NCI-H748 (cell line): ENCODE results near the gene S100A13.
"Not testable (repeated sequence)": the region's sequence is repeated elsewhere in the genome, so short reads cannot be mapped to it uniquely, and the experiment has no call there.

Experiments used
- DNase-seq: peaks from one replicate; lab custom pipeline; 2025; ENCODE audit not compliant: unreplicated experiment; lab: John Stamatoyannopoulos, UW

Gene S100A13

DNA sequence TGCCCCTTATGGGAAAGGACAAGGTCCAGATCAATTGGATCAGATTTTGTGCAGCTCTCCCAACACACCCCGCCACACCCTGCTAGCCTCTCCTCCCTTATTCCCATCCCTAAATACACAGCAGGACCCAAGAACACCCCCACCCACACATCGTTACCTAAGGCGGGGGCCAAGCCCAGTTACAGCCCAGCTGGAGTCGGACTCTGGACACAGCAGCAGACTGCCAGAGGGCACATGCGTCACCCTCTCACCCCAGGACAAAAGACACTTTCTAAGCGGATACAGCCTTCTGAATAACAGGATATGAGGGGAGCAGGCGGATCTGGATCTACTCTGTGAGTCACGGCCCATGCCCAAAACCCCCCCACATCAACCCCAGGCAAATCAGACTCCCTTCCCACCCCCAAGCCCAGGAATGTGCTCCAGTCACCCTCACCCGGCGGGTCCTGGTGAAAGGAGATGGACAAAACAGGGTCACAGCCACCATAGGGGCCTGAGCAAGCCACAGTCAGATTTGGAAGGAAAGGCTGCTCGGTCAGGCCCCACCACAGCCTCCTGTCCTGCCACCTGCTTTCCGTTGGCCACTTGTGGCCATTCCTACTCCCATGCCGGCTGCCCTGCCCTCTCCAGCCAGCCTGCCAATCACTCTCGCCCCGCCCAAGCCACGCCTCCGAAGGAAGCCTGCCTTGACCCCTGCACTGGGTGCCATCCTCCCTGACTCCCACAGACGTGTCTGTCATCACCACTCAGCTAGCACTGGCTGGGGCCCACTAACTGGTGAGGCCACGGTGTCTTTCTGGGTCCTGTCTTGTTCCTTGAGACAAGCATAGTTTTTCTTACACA, 18.3 kb downstream of the S100A13 start:
- DNase-seq: no peak

- DNase-seq: no peak
Measured at GRCh38 chr1:153608089-153608682, 19.1 kb downstream of the S100A13 start.

DNA sequence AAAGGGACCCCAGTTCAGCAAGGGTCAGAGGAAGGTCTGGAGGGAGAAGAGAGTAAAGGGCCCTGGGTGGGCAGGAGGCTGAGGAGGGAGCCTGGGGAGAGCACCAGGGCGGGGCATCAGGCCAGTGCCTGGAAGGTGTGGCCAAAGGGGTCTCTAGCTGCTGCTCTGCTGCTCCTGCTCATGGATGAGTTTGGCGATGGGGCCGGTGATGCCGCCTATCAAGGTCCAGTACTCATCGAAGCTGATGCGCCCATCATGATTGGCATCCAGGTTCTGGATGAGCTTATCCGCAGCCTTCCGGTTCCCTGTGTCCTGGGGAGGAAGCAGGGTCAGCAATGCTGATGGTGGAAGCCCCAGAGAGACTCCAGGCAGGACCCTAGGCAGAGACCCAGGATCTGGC, 19.9 kb downstream of the S100A13 start:
- no peak for DNase-seq

GRCh38 chr1:153606194-153606593, 21.1 kb downstream of the S100A13 start:
- no peak for DNase-seq

DNA sequence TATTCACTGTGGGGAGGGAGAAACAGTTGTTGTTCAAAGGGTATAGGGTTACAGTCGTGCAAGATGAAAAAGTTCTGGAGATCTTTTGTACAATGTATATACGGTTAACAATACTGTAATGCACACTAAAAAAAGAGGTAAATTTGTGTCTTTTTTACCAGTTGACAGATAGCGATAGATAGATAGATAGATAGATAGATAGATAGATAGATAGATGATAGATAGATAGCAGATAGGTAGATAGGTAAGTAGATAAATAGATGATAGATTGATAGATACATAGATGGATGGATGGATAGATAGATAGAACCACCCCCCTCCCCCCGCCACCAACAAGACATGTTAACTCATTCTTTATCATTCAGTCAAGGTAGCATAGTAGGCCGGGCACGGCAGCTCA, 24.6 kb downstream of the S100A13 start:
- no peak for DNase-seq

DNA sequence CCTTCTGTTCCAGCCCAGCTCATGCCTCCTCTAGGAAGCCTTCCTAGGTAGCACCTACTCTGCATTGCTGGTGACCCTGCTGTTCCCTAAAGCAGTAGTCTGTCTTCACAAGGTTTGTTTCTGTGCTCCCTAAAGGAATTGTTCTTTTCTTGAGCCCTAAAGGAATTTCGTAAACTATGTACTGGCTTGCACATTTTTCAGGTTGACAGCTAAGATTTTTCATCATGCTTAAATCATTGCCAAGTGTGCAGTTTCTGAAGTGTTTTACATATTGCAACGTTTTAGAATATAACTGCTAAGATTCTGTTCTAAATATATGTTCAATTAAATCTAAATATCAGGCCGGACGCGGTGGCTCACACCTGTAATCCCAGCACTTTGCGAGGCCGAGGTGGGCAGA, 27.5 kb downstream of the S100A13 start:
- no peak for DNase-seq

DNA sequence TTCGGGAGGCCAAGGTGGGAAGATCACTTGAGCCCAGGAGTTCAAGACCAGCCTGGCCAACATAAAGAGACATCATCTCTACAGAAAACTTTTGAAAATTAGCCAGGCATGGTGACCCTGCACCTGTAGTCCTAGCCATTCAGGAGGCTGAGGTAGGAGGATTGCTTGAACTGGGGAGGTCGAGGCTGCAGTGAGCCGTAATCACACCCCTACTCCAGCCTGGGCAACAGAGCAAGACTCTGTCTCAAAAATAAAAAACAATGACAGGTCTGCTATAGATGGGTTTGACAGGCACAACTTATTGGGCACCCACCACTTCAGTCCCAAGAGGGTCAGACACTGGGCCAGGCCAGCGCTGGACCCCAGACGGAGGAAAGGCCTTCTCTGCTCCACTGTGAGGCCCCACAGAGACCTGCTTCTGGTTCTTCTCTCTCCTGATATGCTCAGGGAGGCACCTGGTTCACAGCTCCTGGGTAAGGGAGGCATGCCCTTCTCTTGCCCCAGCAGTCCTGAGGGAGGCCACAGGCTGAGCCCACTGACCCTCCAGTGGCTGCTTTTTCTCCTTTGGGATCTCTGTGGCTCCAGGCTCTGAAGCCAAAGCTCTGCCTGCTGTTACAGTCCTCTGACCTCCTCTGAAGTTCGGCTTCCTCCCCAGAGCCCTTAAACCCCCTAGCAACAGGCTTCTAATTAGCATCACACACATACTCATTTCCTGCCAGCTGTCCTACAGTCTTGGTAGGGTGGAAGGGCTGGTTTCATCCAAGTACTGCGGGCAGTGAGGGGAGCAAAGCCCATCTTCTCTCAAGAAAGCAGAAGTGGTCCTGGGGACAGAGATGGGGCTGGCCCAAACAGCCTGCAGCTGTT, 28.8 kb downstream of the S100A13 start:
- DNase-seq: peak; percentile 49

DNA sequence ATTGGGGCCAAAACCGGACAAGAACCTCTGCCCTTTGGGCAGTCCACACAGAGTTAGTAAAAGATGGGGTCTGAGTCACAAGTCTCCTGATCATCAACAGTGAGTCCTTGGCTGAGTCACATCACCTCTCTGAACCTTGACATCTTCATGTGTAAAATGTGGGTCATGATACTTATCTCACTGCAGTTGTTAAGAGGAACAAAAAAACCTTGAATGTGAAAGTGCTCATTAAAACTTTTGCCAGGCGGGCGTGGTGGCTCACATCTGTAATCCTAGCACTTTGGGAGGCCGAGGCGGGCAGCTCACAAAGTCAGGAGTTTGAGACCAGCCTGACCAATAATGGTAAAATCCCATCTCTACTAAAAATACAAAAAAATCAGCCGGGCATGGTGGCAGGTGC, 30.1 kb downstream of the S100A13 start:
- DNase-seq: no peak

- no peak for DNase-seq
Measured at GRCh38 chr1:153592748-153593147, 34.6 kb downstream of the S100A13 start.

GRCh38 chr1:153588482-153588881, 38.8 kb downstream of the S100A13 start:
- DNase-seq: no peak

- DNase-seq: not testable (repeated sequence)
Measured at GRCh38 chr1:153588033-153588432, 39.3 kb downstream of the S100A13 start.

- no peak for DNase-seq
Measured at GRCh38 chr1:153587314-153587713, 40.0 kb downstream of the S100A13 start.

GRCh38 chr1:153586347-153586746, 41.0 kb downstream of the S100A13 start:
- no peak for DNase-seq

DNA sequence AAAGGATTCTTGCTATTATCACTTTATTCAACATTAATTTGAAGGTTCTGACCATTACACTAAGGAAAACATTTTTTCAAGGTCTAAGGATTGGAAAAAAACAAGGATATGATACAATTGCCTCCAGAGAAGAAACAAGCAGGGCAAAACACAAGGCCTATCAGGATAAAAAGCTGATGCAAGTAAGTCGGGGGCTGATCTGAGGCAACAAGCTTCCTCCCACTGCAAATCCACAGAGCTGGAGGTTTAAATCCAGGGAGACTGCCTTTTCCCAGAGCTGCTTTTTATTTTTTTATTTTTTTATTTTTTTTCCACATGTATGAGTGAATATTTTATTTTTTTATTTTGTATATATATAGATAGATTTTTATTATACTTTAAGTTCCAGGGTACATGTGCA, 42.3 kb downstream of the S100A13 start:
- DNase-seq: no peak

DNA sequence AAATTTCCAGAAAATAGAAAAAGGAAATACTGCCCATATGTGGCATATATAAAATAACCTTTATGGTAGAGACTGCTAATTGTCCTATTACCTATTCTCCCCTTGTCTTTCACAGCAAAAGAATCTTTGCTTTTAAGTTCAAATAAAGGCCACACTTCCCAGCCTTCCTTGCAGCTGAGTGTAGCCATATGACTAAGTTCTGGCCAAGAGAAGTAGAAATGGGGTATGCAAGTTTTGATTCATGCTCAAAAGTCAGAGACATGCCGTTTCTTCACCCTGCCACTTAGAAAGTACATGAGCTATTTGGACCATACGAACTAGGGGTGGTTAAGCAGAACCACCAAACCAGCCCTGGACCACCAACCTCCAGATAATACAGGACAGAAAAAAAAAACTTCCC, 43.3 kb downstream of the S100A13 start:
- no peak for DNase-seq

DNA sequence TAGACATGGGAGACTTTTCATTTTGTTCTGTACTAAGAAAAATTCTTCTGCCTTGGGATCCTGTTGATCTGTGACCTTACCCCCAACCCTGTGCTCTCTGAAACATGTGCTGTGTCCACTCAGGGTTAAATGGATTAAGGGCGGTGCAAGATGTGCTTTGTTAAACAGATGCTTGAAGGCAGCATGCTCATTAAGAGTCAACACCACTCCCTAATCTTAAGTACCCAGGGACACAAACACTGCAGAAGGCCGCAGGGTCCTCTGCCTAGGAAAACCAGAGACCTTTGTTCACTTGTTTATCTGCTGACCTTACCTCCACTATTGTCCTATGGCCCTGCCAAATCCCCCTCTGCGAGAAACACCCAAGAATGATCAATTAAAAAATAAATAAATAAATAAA, 43.8 kb downstream of the S100A13 start:
- DNase-seq: not testable (repeated sequence)

DNA sequence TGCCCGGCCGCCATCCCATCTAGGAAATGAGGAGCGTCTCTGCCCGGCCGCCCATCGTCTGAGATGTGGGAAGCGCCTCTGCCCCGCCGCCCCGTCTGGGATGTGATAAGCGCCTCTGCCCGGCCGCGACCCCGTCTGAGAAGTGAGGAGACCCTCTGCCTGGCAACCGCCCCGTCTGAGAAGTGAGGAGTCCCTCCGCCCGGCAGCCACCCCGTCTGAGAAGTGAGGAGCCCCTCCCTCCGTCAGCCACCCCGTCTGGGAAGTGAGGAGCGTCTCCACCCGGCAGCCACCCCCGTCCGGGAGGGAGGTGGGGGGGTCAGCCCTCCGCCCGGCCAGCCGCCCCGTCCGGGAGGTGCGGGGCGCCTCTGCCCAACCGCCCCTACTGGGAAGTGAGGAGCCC, 44.5 kb downstream of the S100A13 start:
- DNase-seq: not testable (repeated sequence)

GRCh38 chr1:153578936-153579335, 48.4 kb downstream of the S100A13 start:
- DNase-seq: no peak

GRCh38 chr1:153578490-153578889, 48.8 kb downstream of the S100A13 start:
- no peak for DNase-seq

DNA sequence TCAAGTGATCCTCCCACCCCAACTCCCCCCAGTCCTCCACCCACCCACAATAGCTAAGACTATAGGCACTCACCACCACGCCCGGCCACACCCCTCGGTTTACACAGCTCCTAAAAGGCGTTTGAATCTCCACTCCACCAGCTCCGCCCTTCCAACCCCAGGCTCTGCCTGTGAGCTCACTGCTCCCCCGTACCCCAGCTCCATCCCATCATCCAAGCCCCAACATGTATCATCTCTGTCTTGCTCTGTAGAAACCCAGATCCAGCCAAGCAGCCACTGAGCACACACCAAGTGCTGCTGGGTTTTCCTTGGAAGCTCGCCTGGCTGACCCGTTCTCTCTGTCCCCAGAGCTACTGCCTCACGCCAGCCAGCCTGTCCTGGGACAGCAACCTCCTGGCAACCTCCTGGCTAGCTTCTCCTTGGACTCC, 49.7 kb downstream of the S100A13 start:
- peak; percentile 12 for DNase-seq

DNA sequence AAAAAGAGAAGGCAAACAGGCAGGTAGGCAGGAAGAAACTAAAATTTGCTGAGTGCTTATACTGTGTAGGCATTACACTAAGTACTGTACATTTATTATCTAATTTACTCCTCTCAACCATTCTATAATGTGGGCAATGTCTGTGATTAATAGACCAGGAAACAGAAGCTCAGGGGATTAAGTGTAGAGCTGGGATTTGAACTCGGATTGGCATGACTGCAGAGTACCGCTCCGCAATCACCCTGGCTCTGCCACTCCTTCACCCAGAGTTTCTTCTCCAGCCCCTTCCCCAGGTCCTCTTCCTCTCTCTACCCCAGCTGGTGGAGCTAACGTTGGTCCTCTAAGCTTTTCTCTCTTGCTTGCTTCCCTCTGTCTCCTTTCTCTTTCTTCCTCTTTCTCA, 50.2 kb downstream of the S100A13 start:
- DNase-seq: no peak

DNA sequence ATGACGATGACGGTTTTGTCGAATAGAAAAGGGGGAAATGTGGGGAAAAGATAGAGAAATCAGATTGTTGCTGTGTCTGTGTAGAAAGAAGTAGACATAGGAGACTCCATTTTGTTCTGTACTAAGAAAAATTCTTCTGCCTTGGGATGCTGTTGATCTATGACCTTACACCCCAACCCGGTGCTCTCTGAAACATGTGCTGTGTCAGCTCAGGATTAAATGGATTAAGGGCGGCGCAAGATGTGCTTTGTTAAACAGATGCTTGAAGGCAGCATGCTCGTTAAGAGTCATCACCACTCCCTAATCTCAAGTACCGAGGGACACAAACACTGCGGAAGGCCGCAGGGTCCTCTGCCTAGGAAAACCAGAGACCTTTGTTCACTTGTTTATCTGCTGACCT, 51.8 kb downstream of the S100A13 start:
- not testable (repeated sequence) for DNase-seq
